NCI-H2081 treated with DMSO at 0.1 percent for 48 hours (cell line): ENCODE results near the gene ATP5IF1.

Experiments
- DNase-seq: peaks from one replicate; lab custom pipeline; 2025; lab: John Stamatoyannopoulos, UW

Gene ATP5IF1

GRCh38 chr1:28236656-28237322 is 865 bp downstream of the ATP5IF1 start:
- DNase-seq, result no peak

GRCh38 chr1:28239004-28239403 is 3.1 kb downstream of the ATP5IF1 start:
- DNase-seq, result no peak

GRCh38 chr1:28240024-28240423 is 4.1 kb downstream of the ATP5IF1 start:
- no peak for DNase-seq

- no peak for DNase-seq
These were observed 5.8 kb downstream of the ATP5IF1 start for GRCh38 chr1:28241638-28242241.

- DNase-seq, result no peak
These were observed 7.9 kb downstream of the ATP5IF1 start for GRCh38 chr1:28243685-28244311.

GRCh38 chr1:28244549-28245251 is 8.8 kb downstream of the ATP5IF1 start:
- no peak for DNase-seq

- no peak for DNase-seq
These were observed 10.5 kb downstream of the ATP5IF1 start for GRCh38 chr1:28246427-28246832.

- no peak for DNase-seq
These were observed 11.8 kb downstream of the ATP5IF1 start for GRCh38 chr1:28247612-28248272.

- peak; percentile 37 for DNase-seq
These were observed 12.5 kb downstream of the ATP5IF1 start for GRCh38 chr1:28248273-28249012.

GRCh38 chr1:28249013-28249865 is 13.3 kb downstream of the ATP5IF1 start:
- DNase-seq, result no peak

- no peak for DNase-seq
These were observed 14.0 kb downstream of the ATP5IF1 start for GRCh38 chr1:28249866-28250295.

GRCh38 chr1:28256197-28256827 is 20.4 kb downstream of the ATP5IF1 start:
- no peak for DNase-seq

GRCh38 chr1:28257736-28258135 is 21.8 kb downstream of the ATP5IF1 start:
- DNase-seq, result no peak

GRCh38 chr1:28258628-28259251 is 22.8 kb downstream of the ATP5IF1 start:
- DNase-seq, result no peak

- DNase-seq, result peak; percentile 59
These were observed 23.5 kb downstream of the ATP5IF1 start, which contains the start of gene SESN2 for GRCh38 chr1:28259252-28259933. Gene SESN2, plus strand, starts transcription at chr1:28259518. Its CDS starts 330 bp downstream, at chr1:28259848.

- DNase-seq, result no peak
These were observed 24.2 kb downstream of the ATP5IF1 start for GRCh38 chr1:28259934-28260802.

GRCh38 chr1:28260803-28261174 is 24.9 kb downstream of the ATP5IF1 start:
- no peak for DNase-seq

GRCh38 chr1:28264897-28265296 is 29.0 kb downstream of the ATP5IF1 start:
- no peak for DNase-seq
